Left lobe of liver (tissue), 2 donors: ENCODE results near the gene EGFR. TPM values are rescaled to one million over a fixed set of nuclear protein-coding genes. Genes with fewer than 3 reads are reported as not detected.
"Not testable (repeated sequence)": the region's sequence is repeated elsewhere in the genome, so short reads cannot be mapped to it uniquely, and the experiment has no call there.

Experiments used
- ATAC-seq: fragments of 200-7000 bp; cut with Tn5 transposase; one replicate; pipeline ENCODE4 v1.9.1; 2020; ENCODE audit warnings: mild to moderate bottlenecking, moderate library complexity
- DNase-seq: peaks from one replicate; pipeline ENCODE4 v3.0.0-alpha.2; 2020; ENCODE audit warnings: low spot score
- total RNA-seq: library from RNA; stranded (reverse); gene quantifications from one replicate; pipeline ENCODE4 v1.2.1, GENCODE V29; 2021
- donor health status: DM: no; HTN: no; CAD: no; lungs with moderate emphysema.
- donor health status: DM: no; HTN: yes; CAD: no.

The EGFR gene
- total RNA-seq, 1 donor from 2014 or later, result 90.5 TPM

DNA sequence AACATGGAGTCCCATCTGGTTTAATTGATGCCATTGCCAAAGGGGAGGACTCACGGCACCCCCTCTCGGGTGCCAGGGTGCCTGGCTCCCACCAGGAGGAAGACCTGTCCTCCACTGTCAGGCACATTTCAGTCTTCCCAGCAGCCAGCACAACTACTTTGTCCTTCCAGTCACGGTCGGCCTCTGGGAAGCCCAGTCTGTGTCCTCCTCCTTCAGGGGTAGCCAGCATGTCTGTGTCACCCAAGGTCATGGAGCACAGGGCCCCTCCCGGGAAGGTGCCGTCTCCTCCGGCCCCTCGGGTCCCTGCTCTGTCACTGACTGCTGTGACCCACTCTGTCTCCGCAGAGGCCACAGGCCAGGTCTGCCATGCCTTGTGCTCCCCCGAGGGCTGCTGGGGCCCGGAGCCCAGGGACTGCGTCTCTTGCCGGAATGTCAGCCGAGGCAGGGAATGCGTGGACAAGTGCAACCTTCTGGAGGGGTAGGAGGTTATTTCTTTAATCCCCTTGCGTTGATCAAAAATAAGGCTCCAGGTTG lies 142.4 kb downstream of the EGFR start:
- DNase-seq (peak; percentile 37), ATAC-seq (no peak)

DNA sequence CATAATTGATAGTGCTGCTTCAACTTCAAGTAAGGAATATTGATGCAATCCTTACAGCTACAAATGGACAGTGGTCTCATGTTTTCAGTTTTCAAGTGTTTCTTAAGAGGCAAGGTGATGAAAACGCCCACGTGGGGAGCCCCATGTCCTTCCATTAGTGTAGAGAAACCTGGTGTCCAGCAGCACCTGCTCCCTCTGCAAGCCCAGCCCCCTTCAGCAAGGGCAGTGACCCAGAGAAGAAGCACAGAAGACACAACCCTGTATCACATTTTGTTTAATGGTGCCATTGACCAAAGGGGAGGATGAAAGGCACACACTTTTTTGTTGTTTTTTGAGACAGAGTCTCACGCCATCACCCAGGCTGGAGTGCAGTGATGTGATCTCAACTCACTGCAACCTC lies 143.7 kb downstream of the EGFR start:
- ATAC-seq (no peak), DNase-seq (no peak)

DNA sequence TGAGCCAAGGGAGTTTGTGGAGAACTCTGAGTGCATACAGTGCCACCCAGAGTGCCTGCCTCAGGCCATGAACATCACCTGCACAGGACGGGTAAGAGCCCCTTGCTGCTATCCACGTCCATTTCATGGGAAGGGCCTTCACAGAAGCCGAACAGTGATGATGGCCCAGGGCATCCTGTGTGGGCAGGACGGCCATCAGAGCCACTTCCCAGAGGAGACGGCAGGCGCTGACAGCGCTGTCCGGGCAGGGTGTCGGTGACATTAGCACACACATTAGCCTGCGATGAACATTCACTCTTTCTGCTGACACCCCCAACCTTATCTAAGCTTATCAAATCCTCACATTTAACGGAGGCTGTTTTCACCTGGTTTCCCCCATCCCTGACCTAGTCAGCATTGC lies 144.9 kb downstream of the EGFR start:
- no peak for ATAC-seq
- DNase-seq, result peak; percentile 33

DNA sequence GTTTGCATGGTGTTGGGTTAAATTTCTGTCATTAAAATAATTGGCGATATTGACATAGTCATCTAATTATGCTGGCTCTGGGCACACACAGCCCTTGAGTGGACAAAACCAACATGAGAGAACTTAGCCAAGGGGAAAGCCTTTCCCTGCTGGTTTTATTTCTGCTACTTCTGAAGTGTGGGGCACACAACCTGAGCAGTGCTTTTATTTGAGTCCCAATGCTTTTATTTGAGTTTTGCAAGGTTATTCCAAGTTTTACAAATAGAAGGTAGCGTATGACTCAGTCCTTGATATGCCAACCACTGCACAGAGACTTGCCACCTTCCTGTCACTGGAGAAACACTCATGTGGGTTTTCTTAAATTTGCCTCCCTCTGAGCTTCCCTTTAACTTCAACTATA lies 145.7 kb downstream of the EGFR start:
- ATAC-seq, result no peak
- DNase-seq, result no peak

DNA sequence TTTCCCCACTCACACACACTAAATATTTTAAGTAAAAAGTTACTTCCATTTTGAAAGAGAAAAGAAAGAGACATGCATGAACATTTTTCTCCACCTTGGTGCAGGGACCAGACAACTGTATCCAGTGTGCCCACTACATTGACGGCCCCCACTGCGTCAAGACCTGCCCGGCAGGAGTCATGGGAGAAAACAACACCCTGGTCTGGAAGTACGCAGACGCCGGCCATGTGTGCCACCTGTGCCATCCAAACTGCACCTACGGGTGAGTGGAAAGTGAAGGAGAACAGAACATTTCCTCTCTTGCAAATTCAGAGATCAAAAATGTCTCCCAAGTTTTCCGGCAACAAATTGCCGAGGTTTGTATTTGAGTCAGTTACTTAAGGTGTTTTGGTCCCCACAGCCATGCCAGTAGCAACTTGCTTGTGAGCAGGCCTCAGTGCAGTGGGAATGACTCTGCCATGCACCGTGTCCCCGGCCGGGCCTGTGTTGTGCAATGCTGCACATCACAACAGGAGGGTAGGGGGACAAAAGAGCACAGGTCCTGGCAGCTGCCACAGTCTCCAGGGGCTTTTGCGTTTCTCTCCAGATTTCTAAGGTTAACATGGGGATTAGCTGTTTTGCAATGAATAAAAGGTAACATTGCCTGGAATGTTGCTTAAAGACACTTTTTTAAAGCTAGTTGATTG lies 146.5 kb downstream of the EGFR start:
- no peak for ATAC-seq
- no peak for DNase-seq

DNA sequence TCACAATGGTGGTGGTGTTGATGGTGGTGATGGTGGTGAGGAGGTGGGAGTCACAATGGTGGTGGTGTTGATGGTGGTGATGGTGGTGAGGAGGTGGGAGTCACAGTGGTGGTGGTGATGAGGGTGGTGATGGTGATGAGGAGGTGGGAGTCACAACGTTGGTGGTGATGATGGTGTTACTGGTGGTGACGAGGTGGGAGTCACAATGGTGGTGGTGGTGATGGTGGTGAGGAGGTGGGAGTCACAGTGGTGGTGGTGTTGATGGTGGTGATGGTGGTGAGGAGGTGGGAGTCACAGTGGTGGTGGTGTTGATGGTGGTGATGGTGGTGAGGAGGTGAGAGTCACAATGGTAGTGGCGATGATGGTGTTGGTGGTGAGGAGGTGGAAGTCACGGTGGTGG lies 148.5 kb downstream of the EGFR start:
- ATAC-seq, result not testable (repeated sequence)

DNA sequence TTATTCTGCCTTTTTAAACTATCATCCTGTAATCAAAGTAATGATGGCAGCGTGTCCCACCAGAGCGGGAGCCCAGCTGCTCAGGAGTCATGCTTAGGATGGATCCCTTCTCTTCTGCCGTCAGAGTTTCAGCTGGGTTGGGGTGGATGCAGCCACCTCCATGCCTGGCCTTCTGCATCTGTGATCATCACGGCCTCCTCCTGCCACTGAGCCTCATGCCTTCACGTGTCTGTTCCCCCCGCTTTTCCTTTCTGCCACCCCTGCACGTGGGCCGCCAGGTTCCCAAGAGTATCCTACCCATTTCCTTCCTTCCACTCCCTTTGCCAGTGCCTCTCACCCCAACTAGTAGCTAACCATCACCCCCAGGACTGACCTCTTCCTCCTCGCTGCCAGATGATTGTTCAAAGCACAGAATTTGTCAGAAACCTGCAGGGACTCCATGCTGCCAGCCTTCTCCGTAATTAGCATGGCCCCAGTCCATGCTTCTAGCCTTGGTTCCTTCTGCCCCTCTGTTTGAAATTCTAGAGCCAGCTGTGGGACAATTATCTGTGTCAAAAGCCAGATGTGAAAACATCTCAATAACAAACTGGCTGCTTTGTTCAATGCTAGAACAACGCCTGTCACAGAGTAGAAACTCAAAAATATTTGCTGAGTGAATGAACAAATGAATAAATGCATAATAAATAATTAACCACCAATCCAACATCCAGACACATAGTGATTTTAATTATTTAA lies 151.7 kb downstream of the EGFR start:
- ATAC-seq, result no peak
- peak; percentile 31 for DNase-seq

More for the DNA sequence above, 148.5 kb downstream of the EGFR start:
- DNase-seq, result peak; percentile 28

DNA sequence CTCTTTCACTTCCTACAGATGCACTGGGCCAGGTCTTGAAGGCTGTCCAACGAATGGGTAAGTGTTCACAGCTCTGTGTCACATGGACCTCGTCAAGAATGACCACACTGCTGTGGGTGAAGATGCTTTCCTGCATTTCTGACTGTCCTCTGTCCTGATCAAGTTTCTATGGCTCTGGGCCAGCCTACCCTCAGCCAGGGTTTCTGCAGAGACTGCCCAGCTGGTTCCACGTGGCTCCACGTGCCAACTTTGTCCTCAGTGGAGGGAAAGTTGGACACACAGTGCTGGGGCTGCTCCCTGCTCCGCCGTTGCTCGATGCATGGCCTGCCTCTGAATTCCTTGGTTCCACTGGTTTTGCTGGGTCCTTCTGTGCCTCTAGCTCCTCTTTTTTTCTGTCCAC lies 152.3 kb downstream of the EGFR start:
- DNase-seq (peak; percentile 45), ATAC-seq (peak; percentile 42)

DNA sequence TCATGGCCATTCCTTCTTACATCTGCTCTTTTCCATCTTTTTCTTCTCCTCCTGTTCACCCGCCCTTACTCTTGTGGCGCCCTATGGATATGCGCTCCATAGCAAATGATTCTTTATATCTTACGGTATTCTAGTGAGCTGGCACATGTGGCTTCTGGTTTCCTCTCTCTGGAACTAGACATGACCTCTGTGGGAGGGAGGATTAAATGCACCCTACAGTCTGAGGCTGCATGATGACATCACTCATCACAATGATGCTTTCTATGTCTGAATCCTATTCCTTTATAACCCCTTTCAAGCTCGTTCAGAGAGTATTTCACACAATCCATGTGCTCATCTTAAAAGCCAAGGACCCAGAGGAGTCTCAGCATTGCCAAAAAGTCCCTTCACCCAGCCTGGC lies 153.3 kb downstream of the EGFR start:
- ATAC-seq (no peak), DNase-seq (no peak)

DNA sequence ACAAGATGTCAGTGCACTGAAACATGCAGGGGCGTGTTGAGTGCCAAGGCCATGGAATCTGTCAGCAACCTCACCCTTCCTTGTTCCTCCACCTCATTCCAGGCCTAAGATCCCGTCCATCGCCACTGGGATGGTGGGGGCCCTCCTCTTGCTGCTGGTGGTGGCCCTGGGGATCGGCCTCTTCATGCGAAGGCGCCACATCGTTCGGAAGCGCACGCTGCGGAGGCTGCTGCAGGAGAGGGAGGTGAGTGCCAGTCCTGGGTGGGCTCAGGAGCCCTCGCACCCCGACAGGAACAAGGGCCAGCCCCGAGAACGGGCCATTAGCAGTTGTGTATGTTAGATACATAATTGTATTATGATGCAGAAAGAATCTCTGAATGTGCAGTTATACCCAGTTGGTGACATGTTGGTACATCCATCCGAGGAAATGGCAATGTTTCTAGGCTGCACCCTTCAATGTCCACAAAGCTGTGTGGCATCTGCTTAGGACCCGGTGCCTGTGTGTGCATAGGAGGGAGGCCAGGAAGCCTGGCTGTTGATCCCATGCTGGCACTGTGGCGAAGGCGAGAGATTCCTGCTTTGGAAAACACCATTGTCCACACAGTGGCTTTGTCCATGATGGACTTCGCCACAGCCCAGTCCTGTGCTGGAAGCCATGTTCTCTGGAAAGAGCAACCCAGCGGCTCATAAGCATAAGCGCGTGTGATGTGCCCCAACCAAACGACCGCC lies 154.2 kb downstream of the EGFR start:
- DNase-seq, result peak; percentile 24

DNA sequence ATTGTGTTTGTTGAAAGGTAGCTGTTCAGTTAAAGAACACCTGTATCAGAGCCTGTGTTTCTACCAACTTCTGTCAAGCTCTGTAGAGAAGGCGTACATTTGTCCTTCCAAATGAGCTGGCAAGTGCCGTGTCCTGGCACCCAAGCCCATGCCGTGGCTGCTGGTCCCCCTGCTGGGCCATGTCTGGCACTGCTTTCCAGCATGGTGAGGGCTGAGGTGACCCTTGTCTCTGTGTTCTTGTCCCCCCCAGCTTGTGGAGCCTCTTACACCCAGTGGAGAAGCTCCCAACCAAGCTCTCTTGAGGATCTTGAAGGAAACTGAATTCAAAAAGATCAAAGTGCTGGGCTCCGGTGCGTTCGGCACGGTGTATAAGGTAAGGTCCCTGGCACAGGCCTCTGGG lies 154.9 kb downstream of the EGFR start:
- ATAC-seq (no peak), DNase-seq (peak; percentile 32)

More for the DNA sequence above, 154.2 kb downstream of the EGFR start:
- no peak for ATAC-seq

DNA sequence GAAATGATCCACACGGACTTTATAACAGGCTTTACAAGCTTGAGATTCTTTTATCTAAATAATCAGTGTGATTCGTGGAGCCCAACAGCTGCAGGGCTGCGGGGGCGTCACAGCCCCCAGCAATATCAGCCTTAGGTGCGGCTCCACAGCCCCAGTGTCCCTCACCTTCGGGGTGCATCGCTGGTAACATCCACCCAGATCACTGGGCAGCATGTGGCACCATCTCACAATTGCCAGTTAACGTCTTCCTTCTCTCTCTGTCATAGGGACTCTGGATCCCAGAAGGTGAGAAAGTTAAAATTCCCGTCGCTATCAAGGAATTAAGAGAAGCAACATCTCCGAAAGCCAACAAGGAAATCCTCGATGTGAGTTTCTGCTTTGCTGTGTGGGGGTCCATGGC lies 155.6 kb downstream of the EGFR start:
- ATAC-seq, result no peak
- no peak for DNase-seq

DNA sequence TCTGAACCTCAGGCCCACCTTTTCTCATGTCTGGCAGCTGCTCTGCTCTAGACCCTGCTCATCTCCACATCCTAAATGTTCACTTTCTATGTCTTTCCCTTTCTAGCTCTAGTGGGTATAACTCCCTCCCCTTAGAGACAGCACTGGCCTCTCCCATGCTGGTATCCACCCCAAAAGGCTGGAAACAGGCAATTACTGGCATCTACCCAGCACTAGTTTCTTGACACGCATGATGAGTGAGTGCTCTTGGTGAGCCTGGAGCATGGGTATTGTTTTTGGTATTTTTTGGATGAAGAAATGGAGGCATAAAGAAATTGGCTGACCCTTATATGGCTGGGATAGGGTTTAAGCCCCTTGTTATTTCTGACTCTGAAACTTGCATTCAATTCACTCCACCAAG lies 156.0 kb downstream of the EGFR start:
- DNase-seq, result no peak
- no peak for ATAC-seq

DNA sequence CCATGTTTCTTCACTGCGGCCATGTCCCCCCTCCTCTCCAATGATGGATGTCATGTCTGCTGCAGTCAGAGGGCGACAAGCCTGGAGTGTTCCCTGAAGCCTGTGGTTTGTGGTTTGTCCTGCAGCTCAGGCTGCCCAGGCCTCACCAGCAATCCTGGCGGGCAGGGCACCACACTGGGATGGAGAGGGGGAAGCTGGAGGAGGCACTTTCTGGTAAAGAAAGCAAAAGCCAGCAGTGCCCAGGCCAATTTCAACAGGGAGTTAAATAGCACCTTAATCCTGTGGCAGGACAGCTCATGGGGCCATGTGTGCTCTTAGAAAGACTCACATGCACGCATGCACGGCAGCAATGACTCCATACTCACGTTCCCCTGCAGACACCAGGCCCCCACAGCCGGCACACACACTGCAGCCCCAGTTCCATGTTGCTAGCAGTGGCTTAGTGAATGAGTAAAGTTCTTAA lies 158.3 kb downstream of the EGFR start:
- no peak for ATAC-seq
- peak; percentile 36 for DNase-seq

DNA sequence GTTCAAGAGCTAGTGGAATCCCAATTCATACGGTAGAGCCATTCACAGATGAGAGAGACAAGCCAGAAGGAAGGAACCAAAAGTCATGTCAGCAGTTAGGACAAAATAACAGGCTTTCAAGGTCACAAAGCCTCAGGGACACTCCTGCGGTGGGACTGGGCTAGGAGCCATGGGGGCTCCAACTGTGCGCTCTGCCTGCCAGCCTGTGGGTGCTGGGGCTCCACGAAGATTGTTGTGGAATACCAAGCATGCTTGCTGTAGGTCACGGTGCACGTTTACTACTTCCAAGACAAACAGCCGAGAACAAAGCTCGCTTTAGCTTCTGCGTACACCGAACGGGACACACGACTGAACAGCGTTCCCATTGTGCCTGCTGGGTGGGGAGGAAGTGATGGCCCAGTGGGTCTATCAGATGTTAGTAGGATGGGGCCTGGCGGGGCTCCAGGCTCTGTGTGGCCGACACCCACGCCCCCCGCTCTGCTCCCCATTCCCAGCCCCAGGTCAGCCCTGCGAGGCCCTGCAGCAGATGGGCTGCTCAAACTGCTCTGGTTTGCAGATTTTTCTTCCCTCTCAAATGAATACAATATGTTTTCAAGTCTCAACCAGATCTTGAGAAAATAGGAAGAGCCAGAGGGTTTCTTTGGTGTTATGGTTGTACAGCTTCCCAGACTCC lies 158.9 kb downstream of the EGFR start:
- peak; percentile 14 for ATAC-seq
- peak; percentile 48 for DNase-seq

DNA sequence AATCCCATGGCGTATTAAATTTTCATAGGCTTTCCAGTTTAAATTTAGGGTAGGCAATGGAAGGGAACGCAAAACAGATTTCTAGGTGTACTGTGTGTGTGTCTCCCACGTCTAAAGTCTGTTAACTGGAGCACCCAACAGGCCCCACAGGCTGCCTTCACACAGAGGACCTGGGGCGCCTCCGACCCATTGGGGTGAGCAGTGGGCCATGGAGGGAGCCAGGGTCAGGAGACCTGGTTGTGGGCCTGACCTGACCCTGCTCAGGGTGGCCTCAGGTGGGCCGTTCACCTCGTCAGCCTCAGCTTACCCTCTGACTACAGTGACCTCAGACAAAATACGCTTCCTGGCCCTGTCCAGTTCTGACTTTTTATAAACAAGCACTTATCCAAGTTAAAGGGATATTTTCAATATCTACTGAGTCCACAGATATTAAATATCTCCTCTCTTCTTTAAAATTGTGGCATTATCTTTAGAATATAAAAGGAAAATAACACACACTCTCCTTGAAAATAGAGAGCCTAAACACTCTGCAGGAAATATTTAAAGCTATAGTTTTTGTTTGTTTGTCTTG lies 159.6 kb downstream of the EGFR start:
- peak; percentile 6 for ATAC-seq

DNA sequence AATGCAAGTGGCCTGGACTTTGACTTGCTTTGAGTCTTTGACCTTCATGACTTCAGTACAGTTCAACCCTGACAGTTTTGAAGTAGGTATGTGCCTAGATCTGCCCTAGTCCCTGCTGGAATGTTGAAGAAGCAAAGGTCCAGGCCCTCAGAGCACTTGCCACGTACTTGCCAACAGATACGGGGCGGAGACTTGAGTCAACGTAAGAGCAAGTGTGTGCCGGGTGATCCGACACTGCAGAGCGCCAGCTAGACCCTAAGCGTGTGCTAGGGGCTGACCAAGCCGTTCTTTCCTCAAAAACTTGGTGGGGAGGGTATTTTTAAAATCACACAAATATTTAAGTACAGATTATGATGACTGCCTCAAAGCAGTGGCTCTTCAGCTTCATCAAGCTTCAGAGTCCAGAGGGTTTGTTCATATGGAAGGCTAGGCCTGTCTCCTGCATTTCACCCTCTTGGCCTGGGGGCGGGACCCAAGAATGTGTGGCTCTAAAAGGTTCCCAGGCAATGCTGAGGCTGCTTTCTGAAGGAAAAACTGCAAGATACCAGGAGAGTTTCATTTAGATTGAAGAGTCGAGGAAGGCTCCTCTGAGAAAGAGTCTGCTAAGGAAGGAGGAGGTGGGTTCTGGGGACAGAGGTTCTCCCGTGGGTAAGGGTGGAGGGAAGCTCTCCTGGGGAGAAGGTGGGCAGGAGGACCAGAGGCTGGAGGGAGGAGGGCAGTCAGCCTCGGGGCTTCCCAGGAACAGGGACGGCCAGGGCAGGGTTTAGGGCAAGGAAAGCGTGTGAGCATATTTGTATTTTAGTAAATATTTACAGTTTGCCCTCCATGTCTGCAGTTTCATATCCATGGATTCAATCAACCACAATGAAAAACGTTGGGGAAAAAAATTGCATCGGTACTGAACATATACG lies 160.3 kb downstream of the EGFR start:
- ATAC-seq (peak; percentile 75), DNase-seq (peak; percentile 77)

More for the DNA sequence above, 159.6 kb downstream of the EGFR start:
- no peak for DNase-seq

DNA sequence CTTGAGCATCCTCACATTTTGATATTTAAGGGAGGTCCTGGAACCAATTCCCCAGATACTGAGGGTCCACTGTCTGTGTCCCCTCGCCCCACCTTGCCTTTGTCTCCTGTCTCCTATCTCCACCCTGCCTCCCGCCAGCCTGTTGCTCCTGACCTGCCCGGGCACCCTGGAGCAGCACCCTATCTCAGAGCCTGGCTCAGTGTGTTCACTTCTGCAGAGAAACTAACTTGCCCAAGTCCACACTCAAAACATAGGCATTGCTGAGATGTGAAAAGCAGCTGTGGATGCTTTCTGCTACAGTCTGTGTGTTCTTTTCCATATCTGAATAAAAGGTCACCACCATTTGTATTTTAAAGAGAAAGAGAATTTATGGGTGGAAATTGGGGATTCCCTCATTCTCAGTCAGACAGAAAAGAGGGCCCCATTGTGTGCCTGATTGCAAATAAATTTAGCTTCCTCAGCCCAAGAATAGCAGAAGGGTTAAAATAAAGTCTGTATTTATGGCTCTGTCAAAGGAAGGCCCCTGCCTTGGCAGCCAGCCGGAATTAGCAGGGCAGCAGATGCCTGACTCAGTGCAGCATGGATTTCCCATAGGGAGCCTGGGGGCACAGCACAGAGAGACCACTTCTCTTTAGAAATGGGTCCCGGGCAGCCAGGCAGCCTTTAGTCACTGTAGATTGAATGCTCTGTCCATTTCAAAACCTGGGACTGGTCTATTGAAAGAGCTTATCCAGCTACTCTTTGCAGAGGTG lies 161.3 kb downstream of the EGFR start:
- DNase-seq (no peak), ATAC-seq (no peak)
